Measurements from ENCODE around the gene NTM.
"Not testable (repeated sequence)": the region's sequence is repeated elsewhere in the genome, so short reads cannot be mapped to it uniquely, and the experiment has no call there.

The NTM gene

GRCh38 chr11:132343445-132344175, 973.2 kb downstream of the NTM start:
- DNase-seq, result no peak

DNA sequence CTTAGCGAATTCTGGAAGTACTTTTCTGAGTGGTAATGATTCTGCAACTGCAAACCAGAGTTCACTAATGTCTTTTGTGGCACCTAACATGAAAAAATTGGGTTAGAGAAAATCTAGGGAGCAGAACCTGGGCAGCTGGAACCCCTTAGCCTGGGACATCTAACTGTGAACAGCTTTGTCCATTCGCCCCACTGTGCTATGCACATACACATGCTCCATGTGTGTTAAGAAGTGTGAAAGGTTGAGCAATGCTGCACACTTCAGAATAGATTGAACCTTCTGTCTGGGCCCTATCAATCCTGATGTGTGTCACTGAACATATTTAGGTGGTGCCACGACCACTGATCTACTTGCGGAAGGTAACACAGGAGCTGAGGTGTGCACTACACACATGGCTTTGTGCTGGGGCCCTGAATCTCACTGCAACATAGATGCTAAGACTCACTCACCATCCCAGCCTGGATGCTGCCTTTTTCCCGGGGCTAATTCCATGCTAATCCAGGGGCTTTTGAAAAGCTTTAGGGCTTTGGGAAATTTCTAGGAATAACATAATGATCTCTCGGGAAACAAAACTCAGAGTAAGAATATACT, 976.2 kb downstream of the NTM start:
- DNase-seq, result no peak

DNA sequence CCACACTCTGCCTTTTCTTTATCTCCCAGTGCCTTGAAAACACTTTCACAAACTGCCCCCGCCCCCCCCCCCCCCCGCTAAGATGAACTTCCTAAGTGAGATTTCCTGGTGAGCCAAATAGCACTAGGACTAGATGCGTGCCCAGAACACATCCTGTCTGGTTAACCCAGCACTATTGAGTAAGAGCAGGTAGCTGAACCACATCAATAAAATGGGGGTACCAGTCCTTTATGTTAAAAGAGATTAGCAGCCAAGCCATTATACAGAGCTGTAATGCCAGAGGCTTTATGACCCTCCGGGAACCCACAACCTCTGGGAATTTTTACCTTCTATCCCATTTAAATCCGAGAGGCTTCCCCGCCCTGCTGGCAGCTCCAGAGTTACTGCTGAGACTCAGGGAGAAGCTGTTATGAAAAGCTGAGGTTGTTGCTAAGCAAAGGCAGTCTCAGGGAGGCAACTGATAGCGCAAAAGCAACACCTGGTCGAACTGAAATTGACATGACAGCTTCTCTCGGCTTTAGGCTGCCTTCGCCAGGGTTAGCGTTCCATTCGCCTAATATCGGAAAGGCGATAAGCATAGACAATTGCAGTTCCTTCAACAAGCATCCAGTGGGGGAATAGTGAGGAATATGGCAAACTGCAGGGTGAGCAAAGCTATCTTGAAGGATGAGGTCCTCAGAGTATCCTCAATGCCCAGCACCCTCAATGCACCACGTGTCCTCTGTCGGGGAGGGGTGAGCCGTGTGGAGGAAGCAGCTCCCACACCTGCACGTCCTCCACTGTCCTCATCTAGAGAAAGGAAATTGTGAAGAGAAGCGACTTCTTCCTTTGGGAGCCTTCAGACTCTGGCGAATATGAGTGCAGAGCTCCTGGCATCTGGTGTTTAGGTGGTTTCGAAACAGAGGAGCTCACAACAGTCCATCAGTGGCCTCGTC, 977.0 kb downstream of the NTM start:
- no peak for DNase-seq

DNA sequence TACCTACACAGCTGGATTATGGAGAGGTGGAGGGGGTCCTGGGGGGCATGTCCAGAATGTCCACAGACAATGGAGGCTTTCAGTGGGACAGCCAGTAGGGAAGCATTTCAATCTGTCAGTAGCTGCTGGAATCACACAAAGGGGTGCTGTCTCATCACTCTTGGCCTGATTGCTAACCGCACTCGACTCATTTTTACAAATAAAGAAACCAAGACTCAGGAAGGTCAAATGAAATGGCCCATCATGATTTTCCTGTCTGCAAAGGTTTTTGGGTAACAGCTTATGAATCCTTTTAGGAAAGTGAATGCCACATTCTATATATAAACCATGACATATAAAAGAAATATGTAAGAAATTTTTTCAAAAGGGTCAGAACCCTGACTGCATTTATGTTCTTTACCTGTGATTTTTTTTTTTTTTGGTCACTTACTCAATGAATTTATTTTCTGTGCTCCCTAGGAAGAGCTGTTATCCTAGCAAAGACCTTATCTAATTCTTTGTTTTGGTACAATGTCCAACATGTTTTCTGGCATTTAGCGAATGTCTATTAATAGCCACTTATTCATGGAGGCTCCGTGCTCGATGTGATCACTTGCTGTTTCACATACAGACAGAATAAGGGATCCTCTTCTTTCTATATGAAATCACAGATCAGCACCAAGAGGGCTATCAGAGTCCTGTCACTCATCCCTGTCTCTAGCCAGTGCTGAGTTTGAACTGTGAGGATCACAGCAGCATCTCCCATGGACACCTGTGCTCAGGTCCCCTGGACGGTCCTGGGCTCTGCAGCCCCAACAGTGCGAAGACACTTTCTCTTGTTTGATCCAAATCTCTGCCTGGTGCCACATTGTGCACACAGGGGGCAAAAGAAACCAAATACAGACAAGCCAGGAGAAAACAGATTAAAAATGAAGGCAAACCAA, 979.7 kb downstream of the NTM start:
- DNase-seq, result no peak

- no peak for DNase-seq
Measured at GRCh38 chr11:132351050-132351449, 980.6 kb downstream of the NTM start.

GRCh38 chr11:132352497-132352896, 982.1 kb downstream of the NTM start:
- no peak for DNase-seq

- no peak for DNase-seq
Measured at GRCh38 chr11:132353255-132353654, 982.8 kb downstream of the NTM start.

GRCh38 chr11:132357811-132358572, 987.6 kb downstream of the NTM start:
- no peak for DNase-seq

GRCh38 chr11:132358573-132358953, 988.1 kb downstream of the NTM start:
- DNase-seq, result no peak

- DNase-seq, result no peak
Measured at GRCh38 chr11:132361011-132361550, 990.7 kb downstream of the NTM start.

GRCh38 chr11:132365650-132366049, 995.2 kb downstream of the NTM start:
- no peak for DNase-seq

GRCh38 chr11:132367293-132367692, 996.9 kb downstream of the NTM start:
- no peak for DNase-seq

GRCh38 chr11:132370114-132370513, 999.7 kb downstream of the NTM start:
- DNase-seq, result not testable (repeated sequence)

GRCh38 chr11:132373405-132374143, 1003.2 kb downstream of the NTM start:
- DNase-seq, result no peak

DNA sequence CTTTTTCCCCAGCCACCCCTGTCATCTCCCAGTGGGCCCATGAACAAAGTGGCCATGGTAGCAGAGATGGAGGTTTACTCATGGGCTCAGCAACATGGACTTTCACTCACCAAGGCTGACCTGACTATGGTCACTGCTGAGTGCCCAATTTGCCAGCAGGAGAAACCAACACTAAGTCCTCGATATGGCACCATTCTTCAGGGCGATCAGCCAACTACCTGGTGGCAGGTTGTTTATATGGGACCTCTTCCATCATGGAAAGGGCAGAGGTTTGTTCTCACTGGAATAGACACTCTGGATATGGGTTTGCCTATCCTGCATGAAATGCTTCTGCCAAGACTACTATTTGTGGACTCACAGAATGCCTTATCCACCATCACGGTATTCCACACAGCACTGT, 1009.1 kb downstream of the NTM start:
- DNase-seq, result no peak

Data from effector CD8-positive, alpha-beta T cell (primary cell).